HUES48 (cell line): ENCODE results near the gene CADPS.

Experiments
- H3K27ac ChIP-seq: one replicate; pipeline ENCODE4 v1.7.0; 2013; ENCODE audit warnings: low read depth, low read length, inconsistent platforms
- H3K27me3 ChIP-seq: 2 replicates; pipeline ENCODE4 v1.6.1; 2013; ENCODE audit warnings: mild to moderate bottlenecking, low read length; ENCODE audit not compliant: control insufficient read depth, insufficient read depth
- H3K36me3 ChIP-seq: 2 replicates; pipeline ENCODE4 v1.6.1; 2013; ENCODE audit warnings: low read length; ENCODE audit not compliant: control insufficient read depth, insufficient read depth
- H3K4me1 ChIP-seq: 2 replicates; pipeline ENCODE4 v1.6.1; 2013; ENCODE audit warnings: mild to moderate bottlenecking, low read length; ENCODE audit not compliant: control insufficient read depth, insufficient read depth
- H3K4me3 ChIP-seq: 2 replicates; pipeline ENCODE4 v1.5.1; 2013; ENCODE audit warnings: mild to moderate bottlenecking, low read depth, low read length
- H3K9ac ChIP-seq: 2 replicates; pipeline ENCODE4 v1.6.1; 2013; ENCODE audit warnings: mild to moderate bottlenecking, low read depth, low read length, moderate library complexity
- H3K9me3 ChIP-seq: 2 replicates; pipeline ENCODE4 v1.6.1; 2013; ENCODE audit warnings: low read length; ENCODE audit not compliant: control insufficient read depth, insufficient read depth

CADPS gene

DNA sequence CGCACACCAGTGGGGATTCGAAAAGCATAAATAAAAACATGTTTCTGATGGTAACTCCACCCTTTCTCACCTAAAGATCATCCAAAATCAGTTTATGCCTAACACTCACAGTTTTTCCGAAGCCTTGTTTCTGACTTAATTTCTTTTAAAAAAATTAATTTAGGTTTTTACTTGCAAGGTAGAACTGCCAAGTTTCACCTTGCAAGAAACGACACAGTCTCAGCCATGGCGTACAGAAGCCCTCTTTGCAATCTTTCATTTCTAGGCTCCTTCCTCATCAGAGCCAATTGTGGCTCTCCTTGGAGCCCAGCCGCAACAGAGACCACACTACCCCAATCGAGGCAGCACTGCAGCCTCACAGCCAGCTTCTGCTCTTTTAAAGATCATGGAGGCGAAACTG, 470.9 kb downstream of the CADPS start:
- no peaks in the 10 kb centered on the region for H3K9me3 ChIP-seq
- no peaks in the 10 kb centered on the region for H3K36me3 ChIP-seq
- no peak overlapping the region for H3K4me3 ChIP-seq
- 0 out of 2 replicates have a peak, but pooled peaks cover 4% of the 10 kb centered on the region for H3K27me3 ChIP-seq
- H3K4me1 ChIP-seq: no peaks in the 10 kb centered on the region; the same call in 1 of the 2 replicates
- no peak overlapping the region for H3K27ac ChIP-seq
- no peak overlapping the region for H3K9ac ChIP-seq

DNA sequence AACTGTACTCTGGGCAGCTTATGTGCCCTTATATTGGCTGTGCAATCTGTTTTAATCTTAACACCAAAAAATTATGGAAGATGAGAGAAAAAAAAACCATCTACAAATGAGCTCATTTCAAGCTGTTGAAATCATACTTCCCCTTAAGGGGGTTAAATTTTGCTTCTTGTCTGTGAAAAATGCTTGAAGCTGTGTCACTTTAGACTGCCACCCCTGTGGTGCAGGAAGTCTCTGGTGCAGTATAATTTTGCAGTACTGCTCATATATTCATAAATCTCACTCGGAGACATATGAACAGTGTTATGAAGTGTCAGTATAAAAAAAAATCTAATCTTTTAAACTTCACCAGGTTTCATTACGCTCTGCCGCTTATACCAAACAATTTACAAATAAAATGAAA, 471.5 kb downstream of the CADPS start:
- H3K9ac ChIP-seq: no peak overlapping the region
- no peaks in the 10 kb centered on the region for H3K36me3 ChIP-seq
- H3K4me3 ChIP-seq: no peak overlapping the region
- H3K27ac ChIP-seq: no peak overlapping the region
- no peaks in the 10 kb centered on the region; the same call in 1 of the 2 replicates for H3K4me1 ChIP-seq
- H3K9me3 ChIP-seq: no peaks in the 10 kb centered on the region
- 0 out of 2 replicates have a peak, but pooled peaks cover 3% of the 10 kb centered on the region for H3K27me3 ChIP-seq

DNA sequence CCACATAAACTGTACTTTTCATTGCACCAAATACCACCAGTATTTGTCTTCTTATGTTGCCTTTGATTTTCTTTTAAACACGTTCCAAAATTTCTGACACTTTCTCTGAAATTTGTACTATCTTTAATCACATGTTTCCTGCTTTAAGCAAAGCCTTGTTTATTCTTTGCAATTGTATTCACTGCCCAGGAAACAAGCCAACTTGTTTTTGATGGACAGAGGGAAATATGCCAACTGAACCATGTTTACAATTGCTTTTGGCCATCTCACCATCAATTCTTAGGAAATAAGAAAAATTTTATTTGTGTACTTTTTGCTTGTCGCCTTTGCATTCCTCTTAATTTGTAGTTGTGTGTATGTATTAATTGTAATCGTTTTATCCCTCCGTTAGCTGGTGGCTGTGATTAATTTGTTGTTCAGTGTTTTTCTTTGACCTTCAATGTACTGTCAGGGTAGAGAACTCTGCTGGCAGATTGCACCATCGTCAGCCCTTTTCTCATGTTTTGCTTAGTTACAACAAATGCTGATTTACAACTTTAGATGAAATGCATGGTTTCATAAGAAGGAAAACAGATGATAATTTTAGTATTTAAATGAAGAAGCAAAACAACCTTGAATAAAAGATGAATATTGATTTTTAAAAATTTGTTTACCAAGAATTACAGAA, 482.5 kb downstream of the CADPS start:
- Histone ChIP-seq H3K27ac (no peak overlapping the region), H3K27me3 (no peaks in the 10 kb centered on the region), H3K4me3 (no peak overlapping the region), H3K4me1 (no peaks in the 10 kb centered on the region), H3K9ac (no peak overlapping the region), H3K36me3 (no peaks in the 10 kb centered on the region), H3K9me3 (no peaks in the 10 kb centered on the region)

DNA sequence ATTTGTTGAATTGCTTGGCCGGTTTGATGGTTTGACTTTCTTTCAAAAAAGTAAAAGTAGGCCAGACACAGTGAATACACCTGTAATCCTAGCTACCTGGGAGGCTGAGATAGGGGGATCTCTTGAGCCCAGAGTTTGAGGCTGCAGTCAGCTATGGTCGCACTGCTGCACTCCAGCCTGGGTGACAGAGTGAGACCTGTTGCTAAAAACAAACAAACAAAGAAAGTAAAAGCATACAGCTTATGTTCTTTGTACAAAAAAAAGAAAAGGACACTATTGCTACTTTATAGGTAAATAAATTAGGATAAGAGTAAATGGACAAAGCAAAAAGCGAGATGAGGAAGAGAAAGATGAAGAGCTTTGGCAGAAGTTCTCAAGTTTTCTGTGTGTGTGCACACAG, 488.0 kb downstream of the CADPS start:
- peaks cover 13% of the 10 kb centered on the region for H3K27me3 ChIP-seq
- H3K4me3 ChIP-seq: no peak overlapping the region
- H3K27ac ChIP-seq: no peak overlapping the region
- no peaks in the 10 kb centered on the region for H3K4me1 ChIP-seq
- H3K36me3 ChIP-seq: no peaks in the 10 kb centered on the region
- no peak overlapping the region for H3K9ac ChIP-seq
- H3K9me3 ChIP-seq: no peaks in the 10 kb centered on the region

DNA sequence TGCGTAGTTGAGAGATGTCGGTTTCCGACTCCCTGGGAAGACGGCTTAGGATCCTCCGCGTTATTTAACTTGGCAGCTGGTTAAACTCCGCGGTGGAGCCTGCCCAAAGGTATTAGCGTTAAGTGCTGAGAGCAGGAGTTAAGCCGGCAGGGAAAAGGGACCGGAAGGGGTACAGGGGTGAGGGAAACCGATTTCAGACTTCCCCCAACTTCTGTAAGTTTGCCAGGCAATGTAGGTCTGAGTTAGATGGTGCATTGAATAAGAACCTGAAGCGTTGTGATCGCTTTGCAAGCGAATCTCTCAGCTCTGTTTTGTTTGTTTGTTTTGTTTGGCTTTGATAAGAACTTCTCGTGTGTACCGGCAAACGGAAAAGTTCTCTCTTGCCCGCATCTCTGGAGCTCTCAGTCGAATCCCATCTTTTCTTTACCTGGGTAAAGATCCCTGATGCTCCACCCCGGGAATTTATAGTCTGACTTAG, 495.9 kb downstream of the CADPS start:
- Histone ChIP-seq H3K27ac (no peak overlapping the region), H3K4me1 (peaks cover 44% of the 10 kb centered on the region), H3K36me3 (no peaks in the 10 kb centered on the region), H3K9ac (no peak overlapping the region), H3K9me3 (no peaks in the 10 kb centered on the region), H3K27me3 (peaks cover 92% of the 10 kb centered on the region), H3K4me3 (peak overlapping the region; percentile 38)

DNA sequence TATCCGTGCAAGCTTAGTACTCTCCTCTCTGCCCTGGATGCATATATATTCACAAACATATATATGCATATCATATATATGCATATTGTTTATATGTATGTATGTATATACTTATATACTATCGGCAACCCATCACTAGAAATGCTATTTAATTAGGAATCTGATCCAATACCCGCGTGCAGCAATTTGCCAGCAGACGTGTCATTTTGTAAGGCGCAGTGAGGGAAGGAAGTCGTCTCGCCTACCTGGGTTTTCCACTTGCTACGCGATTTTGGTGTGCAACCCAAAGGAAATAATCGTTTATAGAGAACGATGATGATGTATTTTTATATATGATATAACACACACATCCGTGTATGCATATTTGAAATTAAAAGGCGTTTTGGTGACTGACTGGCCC, 496.3 kb downstream of the CADPS start:
- Histone ChIP-seq H3K36me3 (no peaks in the 10 kb centered on the region), H3K9ac (no peak overlapping the region), H3K27ac (no peak overlapping the region), H3K9me3 (no peaks in the 10 kb centered on the region), H3K4me3 (peak overlapping the region; percentile 38; the same call in 1 of the 2 replicates), H3K4me1 (peaks cover 49% of the 10 kb centered on the region), H3K27me3 (peaks cover 97% of the 10 kb centered on the region)

DNA sequence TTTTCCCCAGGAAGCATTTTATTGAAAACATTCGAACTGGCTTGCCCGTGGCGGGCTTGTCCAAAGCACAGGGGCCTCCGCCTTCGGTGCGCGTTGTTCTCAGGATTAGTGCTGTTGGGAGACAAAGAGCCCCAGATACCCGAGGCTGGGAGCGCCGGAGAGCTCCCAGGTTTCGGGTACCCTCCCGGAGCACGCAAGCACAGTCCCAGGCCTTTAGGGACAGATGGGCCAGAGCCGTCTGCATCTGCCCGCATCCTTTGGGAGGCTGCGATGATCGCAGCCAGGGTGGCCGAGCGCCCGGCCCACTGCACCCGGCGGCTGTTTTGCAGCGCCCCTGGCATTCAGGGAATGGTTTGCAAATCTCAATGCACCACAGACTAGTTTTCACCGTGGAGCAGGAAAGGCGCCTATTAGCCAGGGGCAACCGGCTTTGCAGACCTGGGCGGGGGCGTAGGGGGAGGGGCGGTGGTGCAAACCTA, 496.9 kb downstream of the CADPS start:
- H3K27ac ChIP-seq: no peak overlapping the region
- H3K9me3 ChIP-seq: no peaks in the 10 kb centered on the region
- H3K36me3 ChIP-seq: no peaks in the 10 kb centered on the region
- H3K27me3 ChIP-seq: peaks cover 98% of the 10 kb centered on the region
- peak overlapping the region; percentile 38; the same call in 1 of the 2 replicates for H3K4me3 ChIP-seq
- H3K4me1 ChIP-seq: peaks cover 53% of the 10 kb centered on the region
- no peak overlapping the region for H3K9ac ChIP-seq

DNA sequence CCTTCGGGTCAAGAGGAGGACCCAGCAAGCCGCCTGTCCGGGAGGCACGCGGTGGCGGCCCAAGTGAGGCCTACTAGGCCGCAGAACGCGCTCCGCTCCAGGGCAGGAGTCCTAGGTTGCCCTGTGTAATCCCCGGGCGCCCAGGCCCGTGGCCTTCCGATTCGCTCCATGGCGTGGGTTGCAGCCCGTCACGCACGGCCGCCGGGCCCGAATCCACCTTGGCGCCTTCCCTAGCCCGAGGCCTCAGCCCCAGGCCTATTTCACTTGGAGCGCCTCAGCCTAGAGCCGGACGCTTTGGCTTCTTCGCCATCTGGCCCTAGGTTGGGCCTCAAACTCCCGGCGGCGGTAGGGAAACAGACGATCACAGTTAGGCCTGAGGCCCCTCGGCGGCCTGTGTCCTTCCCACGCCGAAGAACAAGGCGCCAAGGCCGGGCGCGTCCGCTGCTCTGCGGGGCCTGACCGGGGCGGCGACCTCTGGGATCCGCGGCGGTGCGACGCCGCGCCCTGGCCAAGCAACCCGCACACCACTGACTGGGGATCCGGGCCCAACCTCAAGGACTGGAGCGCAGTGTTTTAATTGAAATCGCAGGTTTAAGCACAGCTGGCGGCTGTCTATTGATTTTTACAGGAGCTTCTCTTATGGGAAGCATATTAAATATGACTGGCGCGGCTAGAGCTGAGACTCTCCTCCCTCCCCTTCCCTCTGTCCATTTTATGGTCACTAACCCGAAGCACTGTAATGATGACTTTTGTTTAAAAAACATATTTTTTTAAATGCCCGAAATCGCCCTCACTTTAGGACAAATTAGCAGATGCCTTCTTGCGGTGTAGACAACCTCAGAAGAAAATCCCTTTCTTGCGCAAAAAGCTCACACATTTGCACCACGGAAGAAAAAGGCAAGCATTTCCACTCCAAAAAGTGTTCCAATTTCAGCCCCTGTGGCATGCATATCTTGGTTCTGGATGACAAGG, 498.0 kb downstream of the CADPS start:
- Histone ChIP-seq H3K27me3 (peaks cover 100% of the 10 kb centered on the region), H3K9ac (no peak overlapping the region), H3K36me3 (no peaks in the 10 kb centered on the region), H3K9me3 (no peaks in the 10 kb centered on the region), H3K4me1 (peaks cover 53% of the 10 kb centered on the region), H3K27ac (no peak overlapping the region), H3K4me3 (peak overlapping the region; percentile 11; the same call in 1 of the 2 replicates)

DNA sequence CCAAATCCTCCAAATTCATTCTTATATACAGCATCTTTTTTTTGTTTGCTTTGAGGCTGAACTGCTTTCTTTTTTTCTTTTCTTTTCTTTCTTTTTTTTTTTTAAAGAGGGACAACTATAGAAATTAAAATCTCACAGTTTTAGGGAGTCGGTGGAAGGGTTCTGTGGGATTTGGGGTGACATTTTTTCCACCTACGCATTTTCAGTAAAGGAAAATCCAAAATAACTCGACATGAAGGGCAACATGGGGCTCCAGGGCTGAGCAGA, 498.8 kb downstream of the CADPS start:
- H3K9ac ChIP-seq: no peak overlapping the region
- H3K4me3 ChIP-seq: no peak overlapping the region
- H3K4me1 ChIP-seq: peaks cover 55% of the 10 kb centered on the region
- H3K9me3 ChIP-seq: no peaks in the 10 kb centered on the region
- H3K27me3 ChIP-seq: peaks cover 100% of the 10 kb centered on the region
- H3K27ac ChIP-seq: no peak overlapping the region
- H3K36me3 ChIP-seq: no peaks in the 10 kb centered on the region

DNA sequence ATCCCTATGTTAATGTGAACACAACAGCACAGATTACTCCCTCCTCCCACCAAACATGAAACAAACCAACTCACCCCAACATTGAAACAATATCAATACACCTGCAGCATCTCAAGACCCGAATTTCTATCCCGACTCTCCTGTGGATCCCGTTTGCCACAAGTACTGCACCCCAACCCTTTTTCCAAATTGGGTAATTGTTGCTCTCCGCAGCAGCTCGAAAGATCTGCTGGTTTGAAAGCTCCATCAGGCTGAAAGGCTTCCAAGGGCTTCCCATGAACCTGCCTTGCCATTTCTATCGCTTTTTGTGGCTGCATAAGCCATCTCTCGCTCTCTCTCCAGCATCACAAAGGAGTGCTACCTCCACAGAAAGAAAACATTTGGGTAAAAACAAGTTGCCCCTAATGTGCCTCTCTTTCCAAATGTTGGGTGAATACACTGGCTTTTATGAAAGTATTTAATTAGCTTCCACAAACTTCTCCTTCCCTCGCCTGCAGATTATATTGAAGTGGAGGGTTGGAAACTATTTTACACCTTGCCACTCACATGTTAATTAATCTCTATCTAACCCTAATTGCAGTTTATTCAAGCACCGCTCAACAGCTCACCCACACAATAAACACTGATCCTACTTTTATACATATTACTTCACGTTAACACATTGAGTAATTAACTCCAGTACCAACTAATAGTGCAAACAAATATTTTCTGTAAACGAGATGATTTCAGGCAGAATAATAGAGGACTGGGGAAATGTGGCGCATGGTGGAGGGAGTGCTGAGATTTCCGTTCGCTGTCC, 499.4 kb downstream of the CADPS start:
- H3K27ac ChIP-seq: no peak overlapping the region
- H3K36me3 ChIP-seq: no peaks in the 10 kb centered on the region
- no peak overlapping the region for H3K9ac ChIP-seq
- peaks cover 100% of the 10 kb centered on the region for H3K27me3 ChIP-seq
- H3K4me1 ChIP-seq: peaks cover 60% of the 10 kb centered on the region
- H3K4me3 ChIP-seq: no peak overlapping the region
- H3K9me3 ChIP-seq: no peaks in the 10 kb centered on the region
